Measurements from ENCODE around the gene SIVA1.

Gene SIVA1

DNA sequence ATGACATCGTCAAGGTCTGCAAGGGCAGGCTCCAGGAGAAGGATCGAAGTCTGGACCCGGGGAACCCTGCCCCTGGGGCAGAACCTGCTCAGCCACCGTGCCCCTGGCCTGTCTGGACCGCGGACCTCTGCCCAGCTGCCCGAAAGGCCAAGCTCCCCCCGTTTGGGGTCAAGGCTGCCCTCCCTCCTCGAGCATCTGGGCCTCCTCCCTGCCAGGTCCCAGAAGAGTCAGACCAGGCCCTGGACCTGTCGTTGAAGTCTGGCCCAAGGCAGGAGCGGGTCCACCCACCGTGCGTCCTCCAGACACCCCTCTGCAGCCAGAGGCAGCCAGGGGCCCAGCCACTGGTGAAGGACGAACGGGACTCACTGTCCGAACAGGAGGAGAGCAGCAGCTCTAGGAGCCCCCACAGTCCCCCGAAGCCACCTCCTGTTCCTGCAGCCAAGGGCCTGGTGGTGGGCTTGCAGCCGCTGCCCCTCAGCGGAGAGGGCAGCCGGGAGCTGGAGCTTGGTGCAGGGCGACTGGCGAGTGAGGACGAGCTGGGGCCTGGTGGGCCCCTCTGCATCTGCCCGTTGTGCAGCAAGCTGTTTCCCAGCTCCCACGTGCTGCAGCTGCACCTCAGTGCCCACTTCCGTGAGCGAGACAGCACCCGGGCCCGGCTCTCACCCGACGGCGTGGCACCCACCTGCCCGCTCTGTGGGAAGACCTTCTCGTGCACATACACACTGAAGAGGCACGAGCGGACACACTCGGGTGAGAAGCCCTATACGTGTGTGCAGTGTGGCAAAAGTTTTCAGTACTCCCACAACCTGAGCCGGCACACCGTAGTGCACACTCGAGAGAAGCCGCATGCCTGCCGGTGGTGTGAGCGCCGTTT lies 48.8 kb downstream of the SIVA1 start:
- Histone ChIP-seq H3K36me3 (ENCODE audit: control insufficient read depth, low read depth, low read length) (no peaks in the 10 kb centered on the region), H3K4me3 (ENCODE audit: low read length) (peak overlapping the region; percentile 62), H3K9ac (ENCODE audit: low read length) (no peak overlapping the region), H3K9me3 (ENCODE audit: control insufficient read depth, low read depth, low read length) (no peaks in the 10 kb centered on the region), H3K27me3 (ENCODE audit: control insufficient read depth, insufficient read depth, low read length) (peaks cover 54% of the 10 kb centered on the region), H3K27ac (ENCODE audit: low read length) (no peak overlapping the region), H3K4me1 (ENCODE audit: control insufficient read depth, low read depth, low read length) (no peaks in the 10 kb centered on the region)

DNA sequence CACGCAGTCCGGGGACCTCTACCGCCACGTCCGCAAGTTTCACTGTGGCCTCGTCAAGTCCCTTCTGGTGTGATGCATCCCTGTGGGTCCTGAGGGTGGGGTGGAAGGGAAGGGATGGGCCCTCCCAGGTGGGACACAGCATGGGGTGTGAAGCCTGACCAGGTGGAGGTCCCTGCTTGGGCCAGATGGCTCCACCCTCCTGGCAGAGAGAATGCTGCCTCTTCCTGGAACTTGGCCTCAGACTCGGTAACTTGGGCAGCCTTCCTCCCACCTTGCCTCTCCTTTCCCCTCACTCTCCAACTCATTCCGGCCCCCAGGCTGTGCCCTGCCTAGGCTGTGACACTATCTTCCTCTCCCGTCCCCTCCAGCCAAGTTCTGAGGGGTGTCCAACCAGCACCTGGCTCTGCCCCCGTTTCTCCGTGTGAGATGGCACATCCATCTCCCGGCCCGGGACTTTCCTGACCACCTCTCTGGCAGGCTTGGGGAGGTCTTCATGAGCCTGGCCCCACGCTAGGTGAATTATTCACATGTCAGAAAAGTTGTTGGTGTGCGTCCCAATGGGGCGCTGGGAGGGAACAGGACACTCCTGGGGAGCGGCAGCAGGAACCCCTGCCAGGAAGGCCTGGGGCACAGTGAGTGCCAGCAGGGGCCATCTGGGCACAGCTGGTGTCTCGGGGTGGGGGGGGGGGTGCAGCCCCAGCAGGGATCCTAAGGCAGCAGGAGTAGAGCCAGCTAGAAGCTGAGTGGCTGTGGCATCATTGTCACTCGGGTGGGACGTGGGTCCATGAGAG lies 49.6 kb downstream of the SIVA1 start:
- Histone ChIP-seq H3K4me1 (ENCODE audit: control insufficient read depth, low read depth, low read length) (no peaks in the 10 kb centered on the region), H3K9me3 (ENCODE audit: control insufficient read depth, low read depth, low read length) (no peaks in the 10 kb centered on the region), H3K27ac (ENCODE audit: low read length) (no peak overlapping the region), H3K4me3 (ENCODE audit: low read length) (no peak overlapping the region), H3K27me3 (ENCODE audit: control insufficient read depth, insufficient read depth, low read length) (peaks cover 46% of the 10 kb centered on the region), H3K9ac (ENCODE audit: low read length) (no peak overlapping the region), H3K36me3 (ENCODE audit: control insufficient read depth, low read depth, low read length) (no peaks in the 10 kb centered on the region)

DNA sequence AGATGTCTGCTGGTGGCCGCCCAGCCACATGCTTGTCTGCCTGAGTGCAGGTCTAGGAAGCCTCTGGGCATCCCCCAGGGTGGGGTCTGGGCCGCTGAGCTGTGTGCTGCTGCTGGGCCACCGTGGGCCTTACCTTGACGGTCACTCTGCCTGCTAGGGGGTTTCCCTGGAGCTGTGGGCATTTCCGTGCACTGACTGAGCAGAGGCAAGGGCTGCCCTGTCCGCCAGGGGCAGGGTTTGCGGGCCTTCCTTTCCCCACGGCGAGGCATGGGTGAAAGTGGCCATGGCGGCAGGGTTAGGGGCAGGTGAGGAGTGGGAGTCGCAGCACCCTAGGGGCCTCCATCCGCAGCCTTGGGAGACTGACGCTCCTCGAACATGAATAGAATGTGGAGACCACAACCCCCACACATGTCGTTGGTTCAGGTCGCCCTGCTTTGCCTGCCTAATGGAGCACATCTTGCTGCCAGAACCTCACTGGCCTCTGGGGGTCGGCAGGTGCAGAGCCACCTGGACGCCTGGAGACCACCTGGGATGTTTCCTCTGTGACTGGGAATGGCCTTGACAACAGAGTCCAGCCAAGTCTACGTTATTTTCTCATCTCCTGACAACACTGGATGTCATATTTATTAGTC lies 50.4 kb downstream of the SIVA1 start:
- Histone ChIP-seq H3K4me1 (ENCODE audit: control insufficient read depth, low read depth, low read length) (no peaks in the 10 kb centered on the region), H3K9ac (ENCODE audit: low read length) (no peak overlapping the region), H3K4me3 (ENCODE audit: low read length) (no peak overlapping the region), H3K27ac (ENCODE audit: low read length) (no peak overlapping the region), H3K36me3 (ENCODE audit: control insufficient read depth, low read depth, low read length) (no peaks in the 10 kb centered on the region), H3K9me3 (ENCODE audit: control insufficient read depth, low read depth, low read length) (no peaks in the 10 kb centered on the region), H3K27me3 (ENCODE audit: control insufficient read depth, insufficient read depth, low read length) (peaks cover 37% of the 10 kb centered on the region)

DNA sequence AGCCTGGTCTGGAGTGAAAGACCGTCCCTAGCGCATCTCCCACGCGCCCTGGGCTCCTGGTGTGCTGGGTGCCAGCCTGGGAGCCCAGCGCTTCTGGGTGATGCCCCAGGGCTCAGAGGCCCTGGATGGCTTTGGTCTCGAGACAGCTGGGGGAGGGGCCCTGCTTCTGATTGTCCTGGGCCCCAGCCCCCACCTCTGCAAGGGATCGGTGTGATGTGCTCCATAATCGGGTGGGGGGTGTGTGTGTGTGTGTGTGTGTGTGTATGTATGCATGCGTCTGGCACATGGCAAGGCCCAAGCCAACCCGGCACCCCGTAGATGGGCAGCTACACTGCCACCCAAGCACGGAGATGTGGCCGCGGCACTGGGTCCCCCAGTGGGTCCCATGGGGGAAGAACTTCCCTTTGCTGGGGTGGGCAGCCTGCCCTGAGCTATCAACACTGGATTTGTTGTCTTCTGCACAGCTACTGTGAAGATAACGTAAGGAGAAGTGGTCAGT lies 51.0 kb downstream of the SIVA1 start:
- Histone ChIP-seq H3K9me3 (ENCODE audit: control insufficient read depth, low read depth, low read length) (no peaks in the 10 kb centered on the region), H3K9ac (ENCODE audit: low read length) (no peak overlapping the region), H3K27me3 (ENCODE audit: control insufficient read depth, insufficient read depth, low read length) (peaks cover 32% of the 10 kb centered on the region), H3K27ac (ENCODE audit: low read length) (no peak overlapping the region), H3K4me3 (ENCODE audit: low read length) (no peak overlapping the region), H3K36me3 (ENCODE audit: control insufficient read depth, low read depth, low read length) (no peaks in the 10 kb centered on the region), H3K4me1 (ENCODE audit: control insufficient read depth, low read depth, low read length) (no peaks in the 10 kb centered on the region)

DNA sequence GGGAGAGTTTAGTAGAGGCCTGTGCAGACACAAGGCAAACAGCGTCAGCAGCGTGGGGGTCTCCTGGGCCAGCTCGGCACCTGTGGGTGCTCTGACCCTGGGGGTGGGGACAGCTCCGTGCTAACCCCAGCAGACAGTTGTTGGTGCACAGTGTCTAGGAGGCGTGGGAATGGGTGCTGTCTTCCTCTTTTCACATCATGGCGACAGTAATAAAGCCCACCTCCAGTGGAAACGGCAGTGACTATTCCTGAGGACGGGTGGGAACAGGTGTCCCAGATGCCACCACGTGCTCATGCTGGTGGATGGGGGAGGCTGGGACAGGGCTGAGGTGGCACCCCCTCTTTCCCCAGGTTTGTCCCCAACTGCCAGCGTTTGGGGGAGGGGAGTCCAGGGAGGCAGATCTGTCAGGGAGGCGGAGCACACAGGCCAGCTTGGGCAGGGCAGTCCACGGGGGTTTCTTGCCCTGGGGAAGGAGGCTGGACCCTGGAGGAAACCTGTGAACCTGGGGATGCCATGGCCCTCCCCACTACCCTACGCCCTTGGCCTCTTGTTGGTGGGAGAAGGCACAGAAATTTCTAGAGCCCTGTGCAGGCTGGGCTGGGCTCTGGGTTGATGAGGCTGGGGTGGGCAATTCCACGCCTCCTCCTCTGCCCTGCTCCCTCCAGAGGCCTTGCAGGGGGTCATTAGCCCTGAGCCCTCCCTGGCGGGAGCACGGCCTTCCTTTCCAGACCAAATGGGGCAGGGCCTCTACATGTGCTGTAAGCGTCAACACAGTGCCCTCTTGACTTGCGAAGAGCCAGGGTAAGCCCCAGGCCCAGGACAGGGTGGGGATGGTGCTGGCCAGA lies 51.8 kb downstream of the SIVA1 start:
- Histone ChIP-seq H3K27ac (ENCODE audit: low read length) (no peak overlapping the region), H3K4me3 (ENCODE audit: low read length) (no peak overlapping the region), H3K9me3 (ENCODE audit: control insufficient read depth, low read depth, low read length) (no peaks in the 10 kb centered on the region), H3K4me1 (ENCODE audit: control insufficient read depth, low read depth, low read length) (no peaks in the 10 kb centered on the region), H3K9ac (ENCODE audit: low read length) (no peak overlapping the region), H3K36me3 (ENCODE audit: control insufficient read depth, low read depth, low read length) (no peaks in the 10 kb centered on the region), H3K27me3 (ENCODE audit: control insufficient read depth, insufficient read depth, low read length) (peaks cover 24% of the 10 kb centered on the region)

DNA sequence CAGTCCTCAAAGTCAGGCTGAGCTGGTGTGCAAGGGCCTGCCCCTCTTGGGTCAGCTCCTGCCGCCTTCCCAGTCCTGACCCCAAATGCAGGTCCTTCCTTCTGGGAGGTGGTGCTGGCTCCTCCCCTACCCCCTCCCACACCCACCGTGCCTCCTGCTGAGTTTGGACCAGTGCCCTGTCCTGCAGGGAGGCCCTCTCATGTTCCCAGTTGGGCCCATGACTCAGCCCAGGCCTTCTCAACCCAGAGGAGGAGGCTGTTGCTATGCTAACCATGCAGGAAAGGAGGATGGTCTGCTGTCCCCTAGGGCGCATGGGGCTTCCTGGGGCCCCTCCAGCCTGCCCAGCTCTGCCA lies 52.4 kb downstream of the SIVA1 start:
- H3K4me1 ChIP-seq (ENCODE audit: control insufficient read depth, low read depth, low read length) = no peaks in the 10 kb centered on the region
- no peak overlapping the region for H3K4me3 ChIP-seq (ENCODE audit: low read length)
- no peaks in the 10 kb centered on the region for H3K9me3 ChIP-seq (ENCODE audit: control insufficient read depth, low read depth, low read length)
- no peak overlapping the region for H3K9ac ChIP-seq (ENCODE audit: low read length)
- no peak overlapping the region for H3K27ac ChIP-seq (ENCODE audit: low read length)
- peaks cover 21% of the 10 kb centered on the region for H3K27me3 ChIP-seq (ENCODE audit: control insufficient read depth, insufficient read depth, low read length)
- no peaks in the 10 kb centered on the region for H3K36me3 ChIP-seq (ENCODE audit: control insufficient read depth, low read depth, low read length)

DNA sequence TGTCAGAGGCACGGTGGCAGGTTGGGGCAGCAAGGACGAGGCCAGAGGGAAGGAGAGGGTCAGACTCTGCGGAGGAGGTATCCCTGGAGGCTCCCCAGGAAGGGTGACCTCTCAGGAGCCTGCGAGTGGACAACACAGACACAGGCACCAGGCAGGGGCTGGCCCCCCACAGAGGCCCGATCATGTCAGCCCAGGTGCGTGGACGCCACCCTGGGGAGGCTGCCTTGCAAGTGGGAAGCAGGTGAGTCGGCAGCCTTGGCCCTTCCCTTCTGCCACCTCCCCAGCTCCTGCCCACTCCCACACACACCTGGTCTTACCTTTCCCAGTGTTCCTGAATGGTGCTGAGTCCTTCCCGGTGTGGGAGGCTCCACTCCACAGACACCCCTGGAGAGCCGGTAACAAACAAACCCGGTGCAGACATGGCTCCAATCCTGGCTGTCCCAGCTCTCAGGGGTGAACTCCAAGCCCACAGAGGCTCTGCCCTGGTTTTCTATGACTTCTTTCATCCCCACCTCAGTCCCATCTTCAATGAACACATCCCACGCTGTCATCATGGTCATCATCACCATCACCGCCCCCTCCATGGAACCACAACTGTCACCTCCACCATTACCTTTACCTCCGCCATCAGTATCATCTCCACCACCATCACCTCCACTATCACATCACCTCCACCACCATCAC lies 53.1 kb downstream of the SIVA1 start:
- Histone ChIP-seq H3K27ac (ENCODE audit: low read length) (no peak overlapping the region), H3K27me3 (ENCODE audit: control insufficient read depth, insufficient read depth, low read length) (peaks cover 18% of the 10 kb centered on the region), H3K36me3 (ENCODE audit: control insufficient read depth, low read depth, low read length) (no peaks in the 10 kb centered on the region), H3K9me3 (ENCODE audit: control insufficient read depth, low read depth, low read length) (no peaks in the 10 kb centered on the region), H3K9ac (ENCODE audit: low read length) (no peak overlapping the region), H3K4me1 (ENCODE audit: control insufficient read depth, low read depth, low read length) (no peaks in the 10 kb centered on the region), H3K4me3 (ENCODE audit: low read length) (no peak overlapping the region)

DNA sequence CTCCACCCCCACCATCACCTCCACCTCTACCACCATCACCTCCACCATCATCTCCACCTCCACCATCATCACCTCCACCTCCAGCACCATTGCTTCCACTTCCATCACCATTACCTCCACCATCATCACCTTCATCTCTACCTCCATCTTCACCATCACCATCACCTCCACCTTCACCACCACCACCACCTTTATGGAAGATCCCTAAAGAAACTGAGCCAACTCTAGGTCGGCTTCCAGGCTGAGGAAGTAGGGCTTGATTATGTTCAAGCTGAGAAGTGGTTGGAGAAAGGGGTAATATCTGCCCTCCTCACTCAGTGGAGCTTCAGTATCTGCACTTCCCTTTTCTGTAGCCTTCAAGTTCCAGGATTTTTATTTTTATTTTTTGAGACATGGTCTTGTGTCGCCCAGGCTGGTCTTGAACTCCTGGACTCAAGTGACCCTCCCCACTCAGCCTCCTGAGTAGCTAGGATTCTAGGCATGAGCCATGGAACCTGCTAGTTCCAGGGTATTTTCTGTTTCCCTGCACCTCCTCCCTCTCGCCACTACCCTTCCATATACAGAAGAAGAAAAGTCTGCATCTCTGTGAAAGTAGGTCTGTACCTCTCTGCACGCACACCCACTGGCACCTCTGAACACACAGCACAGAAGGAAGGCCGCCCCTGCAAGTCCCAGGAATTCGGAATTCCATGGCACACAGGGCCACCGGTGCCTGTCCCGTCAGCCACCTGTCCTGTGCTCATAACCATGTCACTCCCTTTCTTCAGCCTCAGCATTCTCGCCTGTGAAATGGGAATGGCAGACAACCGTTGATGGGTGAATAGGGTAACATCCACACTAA lies 53.9 kb downstream of the SIVA1 start:
- H3K27ac ChIP-seq (ENCODE audit: low read length) = no peak overlapping the region

DNA sequence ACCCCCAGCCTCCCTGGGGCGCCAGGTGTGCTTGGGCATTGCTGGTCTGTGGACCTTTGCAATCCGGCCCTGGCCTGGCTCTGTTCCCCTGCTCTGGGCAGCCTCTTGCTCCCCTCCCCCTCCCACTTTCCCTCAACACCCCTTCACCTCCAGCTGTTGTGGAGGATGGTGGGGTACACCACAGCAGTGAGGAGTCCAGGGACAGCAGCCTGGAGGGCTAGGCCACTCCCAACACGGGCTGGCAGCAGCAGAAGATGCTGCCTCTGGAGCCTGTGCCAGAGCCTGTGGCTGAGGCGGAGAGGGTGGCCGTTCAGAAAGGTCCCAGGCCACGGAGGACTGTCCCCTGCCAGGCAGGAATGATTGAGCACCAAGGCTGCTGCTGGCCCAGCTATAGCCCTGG lies 55.5 kb downstream of the SIVA1 start:
- H3K9ac ChIP-seq (ENCODE audit: low read length) = no peak overlapping the region
- H3K36me3 ChIP-seq (ENCODE audit: control insufficient read depth, low read depth, low read length) = no peaks in the 10 kb centered on the region
- no peak overlapping the region for H3K27ac ChIP-seq (ENCODE audit: low read length)
- no peaks in the 10 kb centered on the region for H3K9me3 ChIP-seq (ENCODE audit: control insufficient read depth, low read depth, low read length)
- no peaks in the 10 kb centered on the region for H3K27me3 ChIP-seq (ENCODE audit: control insufficient read depth, insufficient read depth, low read length)
- no peaks in the 10 kb centered on the region for H3K4me1 ChIP-seq (ENCODE audit: control insufficient read depth, low read depth, low read length)
- no peak overlapping the region for H3K4me3 ChIP-seq (ENCODE audit: low read length)

More for the DNA sequence above, 53.9 kb downstream of the SIVA1 start:
- Histone ChIP-seq H3K27me3 (ENCODE audit: control insufficient read depth, insufficient read depth, low read length) (peaks cover 10% of the 10 kb centered on the region), H3K4me3 (ENCODE audit: low read length) (no peak overlapping the region), H3K9ac (ENCODE audit: low read length) (no peak overlapping the region), H3K36me3 (ENCODE audit: control insufficient read depth, low read depth, low read length) (no peaks in the 10 kb centered on the region), H3K4me1 (ENCODE audit: control insufficient read depth, low read depth, low read length) (no peaks in the 10 kb centered on the region), H3K9me3 (ENCODE audit: control insufficient read depth, low read depth, low read length) (no peaks in the 10 kb centered on the region)
